ENCODE data around the gene NACC2.
"Not testable (repeated sequence)": the region's sequence is repeated elsewhere in the genome, so short reads cannot be mapped to it uniquely, and the experiment has no call there.

NACC2 gene

GRCh38 chr9:135979547-135980166, 115.4 kb downstream of the NACC2 start:
- no peak for DNase-seq (ENCODE audit: low read depth in 2 of 2)

DNA sequence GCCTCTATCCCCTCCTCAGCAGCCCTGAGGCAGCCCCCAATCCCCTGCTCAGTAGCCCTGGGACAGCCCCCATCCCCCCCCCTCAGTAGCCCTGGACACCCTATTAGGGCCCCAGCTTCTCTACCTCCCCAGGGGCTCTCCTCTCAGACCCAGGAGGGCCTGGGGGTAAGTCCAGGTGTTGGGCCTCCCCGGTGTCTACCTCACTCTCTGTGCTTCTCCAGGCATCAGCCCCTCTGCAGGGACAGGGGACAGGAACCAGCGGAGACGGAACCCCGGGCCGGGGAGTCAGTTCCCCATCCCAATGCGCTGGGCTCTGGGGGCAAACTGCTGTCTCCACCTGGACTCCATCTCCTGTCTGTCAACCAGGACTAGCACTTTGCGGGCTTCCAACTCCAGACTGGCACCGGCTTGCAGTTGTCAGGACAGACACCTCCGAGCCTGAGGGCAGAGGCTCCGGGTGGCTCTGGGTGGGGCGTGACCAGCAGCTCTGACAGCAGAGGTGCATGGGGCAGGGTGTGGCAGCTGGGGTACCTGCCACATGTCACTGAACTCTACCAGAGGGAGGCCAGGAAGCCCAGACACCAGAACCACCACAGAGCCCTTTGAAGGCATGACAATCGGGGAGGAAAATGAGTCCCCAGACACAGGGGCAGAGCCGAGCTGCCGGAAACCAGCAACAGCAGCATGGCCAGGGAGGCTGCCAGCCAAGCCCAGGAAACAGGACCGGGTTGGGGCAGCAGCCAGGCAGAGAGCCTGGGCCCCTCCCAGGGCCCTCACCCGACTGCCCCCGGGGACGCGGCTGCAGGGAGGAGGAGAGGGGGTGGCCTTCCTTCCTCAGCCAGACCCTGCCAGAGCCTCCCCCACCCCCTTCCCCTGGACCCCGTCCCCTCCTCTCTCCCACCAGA, 116.2 kb downstream of the NACC2 start:
- DNase-seq (ENCODE audit: low read depth in 2 of 2), result no peak

DNA sequence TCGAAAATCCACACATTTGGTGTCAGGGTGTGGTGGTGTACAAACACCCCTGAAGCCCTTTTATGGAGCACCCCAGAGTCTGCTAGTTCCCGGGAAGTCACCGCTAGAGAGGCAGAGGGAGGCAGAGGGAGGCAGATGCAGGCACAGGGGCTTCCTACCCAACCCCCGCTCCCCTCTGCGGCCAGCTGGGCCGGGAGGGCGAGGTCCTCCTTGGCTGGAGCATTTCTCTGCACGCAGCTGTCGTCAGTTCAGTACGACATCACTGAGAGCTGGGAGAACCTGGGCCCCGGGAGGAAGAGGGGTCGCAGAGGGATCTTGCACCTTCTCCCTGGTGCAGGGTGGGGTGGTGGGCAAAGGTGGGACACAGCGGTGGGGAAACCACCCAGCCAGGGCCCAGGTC, 118.1 kb downstream of the NACC2 start:
- no peak for DNase-seq (ENCODE audit: low read depth in 2 of 2)

GRCh38 chr9:135976531-135976930, 118.6 kb downstream of the NACC2 start:
- no peak for DNase-seq (ENCODE audit: low read depth in 2 of 2)

DNA sequence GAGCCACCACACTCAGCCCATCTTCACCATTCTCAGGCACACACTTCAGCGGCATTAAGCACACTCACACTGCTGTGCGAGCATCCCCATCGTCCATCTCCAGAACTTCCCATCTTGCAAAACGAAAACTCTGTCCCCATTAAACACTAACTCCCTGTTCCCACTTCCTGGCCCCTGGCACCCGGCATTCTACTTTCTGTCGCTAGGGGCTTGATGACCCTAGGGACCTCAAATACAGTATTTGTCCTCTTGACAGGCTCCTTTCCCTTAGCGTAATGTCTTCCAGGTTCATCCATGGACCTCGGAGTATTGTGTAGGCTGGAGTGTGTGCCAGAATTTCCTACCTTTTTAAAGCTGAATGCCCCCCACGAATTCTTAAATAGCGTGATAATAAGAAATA, 119.3 kb downstream of the NACC2 start:
- DNase-seq (ENCODE audit: low read depth in 2 of 2), result no peak

- DNase-seq (ENCODE audit: low read depth in 2 of 2), result no peak
Measured at GRCh38 chr9:135974220-135974573, 120.9 kb downstream of the NACC2 start.

DNA sequence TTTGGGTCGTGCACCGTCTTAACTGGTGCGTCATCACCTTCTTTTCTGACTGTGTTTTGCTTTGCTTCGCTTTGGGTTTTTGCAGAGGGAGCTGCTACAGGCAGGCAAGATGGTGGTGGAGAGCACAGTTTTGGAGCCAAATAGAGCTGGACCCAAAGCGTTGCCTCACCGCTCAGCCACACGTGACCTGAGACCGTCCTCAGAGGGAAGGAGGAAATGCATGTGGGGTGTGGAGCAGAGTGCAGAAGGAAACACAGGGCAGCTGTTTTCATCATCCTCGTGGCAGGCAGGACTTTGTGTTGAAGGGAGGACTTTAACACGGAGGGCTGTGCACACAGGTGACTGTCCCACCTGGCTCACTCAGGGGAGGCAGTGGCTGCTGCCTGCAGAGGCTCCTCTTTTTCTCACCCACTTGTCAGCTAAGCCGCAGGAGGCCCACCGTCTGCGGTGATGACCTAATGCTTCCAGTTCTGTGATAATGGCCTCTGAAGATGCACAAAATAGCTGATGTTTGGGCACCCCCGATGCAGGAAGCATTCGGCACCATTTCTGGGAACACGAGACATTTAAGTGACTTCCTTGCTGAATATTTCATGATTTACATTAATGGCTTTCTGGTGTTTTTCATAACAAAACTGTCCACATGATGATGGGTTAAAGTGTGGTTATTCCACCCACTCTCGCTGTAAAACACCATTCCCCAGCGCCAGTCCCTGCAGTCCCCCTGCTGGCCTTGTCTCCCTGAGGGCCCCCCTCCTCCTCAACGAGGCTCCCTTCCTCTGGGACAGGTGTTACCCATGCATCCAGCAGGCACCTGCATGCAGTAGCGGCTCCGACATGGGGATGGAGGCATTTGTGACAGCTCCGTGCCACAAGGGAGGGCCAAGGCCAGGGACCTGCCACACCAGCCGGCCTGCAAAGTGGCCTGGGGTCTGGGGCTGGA, 121.5 kb downstream of the NACC2 start:
- no peak for DNase-seq (ENCODE audit: low read depth in 2 of 2)

DNA sequence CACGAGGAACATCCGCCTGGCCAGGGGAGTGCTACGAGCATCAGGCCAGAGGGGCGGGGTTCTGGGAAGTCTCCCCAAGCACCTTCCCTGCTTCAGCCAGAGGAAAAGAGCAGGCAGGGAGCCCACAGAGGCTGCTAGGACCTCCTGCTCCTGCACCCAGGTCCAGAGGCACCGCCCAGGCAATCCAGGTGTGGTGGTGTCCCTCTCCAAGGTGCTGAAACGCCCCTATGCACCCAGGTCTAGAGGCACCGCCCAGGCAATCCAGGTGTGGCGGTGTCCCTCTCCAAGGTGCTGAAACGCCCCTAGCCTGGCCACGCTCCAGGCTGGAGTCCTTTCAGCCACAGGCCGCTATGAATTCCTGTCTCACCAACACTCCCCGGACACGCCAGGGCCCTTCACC, 123.2 kb downstream of the NACC2 start:
- DNase-seq (ENCODE audit: low read depth in 2 of 2), result no peak

- DNase-seq (ENCODE audit: low read depth in 2 of 2), result no peak
Measured at GRCh38 chr9:135971111-135971766, 123.8 kb downstream of the NACC2 start.

DNA sequence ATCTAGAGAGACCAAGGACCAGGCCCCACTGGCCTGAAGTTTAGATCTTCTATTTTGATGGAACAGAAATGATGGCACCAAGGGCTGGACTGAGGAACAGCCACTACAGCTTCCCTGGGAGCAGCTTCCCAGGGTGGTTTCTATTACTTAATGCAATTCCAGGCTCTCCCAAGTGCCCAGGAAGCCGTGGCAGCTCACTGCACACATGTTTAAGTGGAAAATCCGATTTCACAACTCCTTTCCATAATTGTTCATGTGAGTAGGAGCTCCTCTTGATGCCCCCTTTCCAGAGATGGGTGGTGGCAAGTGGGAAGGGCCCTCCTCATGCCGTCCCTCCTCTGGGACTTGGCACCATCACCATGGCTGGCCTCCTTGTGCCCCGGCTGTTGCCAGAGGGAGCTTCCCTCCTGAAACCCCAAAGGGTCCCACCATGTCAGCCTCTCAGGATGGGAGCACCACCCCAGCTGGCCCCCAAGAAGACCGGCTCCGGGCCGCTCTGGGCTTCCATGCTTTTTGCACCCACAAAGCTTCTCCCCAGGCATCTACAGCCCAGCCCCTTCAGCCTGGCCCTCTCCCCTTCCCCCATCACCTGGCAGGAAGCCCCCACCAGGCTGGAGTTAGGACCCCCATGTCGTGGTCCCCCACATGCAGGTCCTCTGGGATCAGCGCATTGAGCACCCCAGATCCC, 124.8 kb downstream of the NACC2 start:
- no peak for DNase-seq (ENCODE audit: low read depth in 2 of 2)

- no peak for DNase-seq (ENCODE audit: low read depth in 2 of 2)
Measured at GRCh38 chr9:135969064-135969683, 125.9 kb downstream of the NACC2 start.

- DNase-seq (ENCODE audit: low read depth in 2 of 2), result no peak
Measured at GRCh38 chr9:135968601-135969000, 126.5 kb downstream of the NACC2 start.

GRCh38 chr9:135968083-135968476, 127.0 kb downstream of the NACC2 start:
- no peak for DNase-seq (ENCODE audit: low read depth in 2 of 2)

DNA sequence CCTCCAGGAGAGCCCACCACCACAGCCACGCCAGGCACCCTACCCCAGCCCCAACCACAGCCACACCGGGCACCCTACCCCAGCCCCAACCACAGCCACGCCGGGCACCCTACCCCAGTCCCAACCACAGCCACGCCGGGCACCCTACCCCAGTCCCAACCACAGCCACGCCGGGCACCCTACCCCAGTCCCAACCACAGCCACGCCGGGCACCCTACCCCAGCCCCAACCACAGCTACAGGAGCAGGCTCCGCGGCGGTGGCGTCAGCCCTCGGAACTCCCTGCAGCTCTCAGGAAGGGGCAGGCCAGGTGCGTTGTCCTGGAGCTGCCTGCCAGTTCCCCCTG, 128.2 kb downstream of the NACC2 start:
- DNase-seq (ENCODE audit: low read depth in 2 of 2), result not testable (repeated sequence)

DNA sequence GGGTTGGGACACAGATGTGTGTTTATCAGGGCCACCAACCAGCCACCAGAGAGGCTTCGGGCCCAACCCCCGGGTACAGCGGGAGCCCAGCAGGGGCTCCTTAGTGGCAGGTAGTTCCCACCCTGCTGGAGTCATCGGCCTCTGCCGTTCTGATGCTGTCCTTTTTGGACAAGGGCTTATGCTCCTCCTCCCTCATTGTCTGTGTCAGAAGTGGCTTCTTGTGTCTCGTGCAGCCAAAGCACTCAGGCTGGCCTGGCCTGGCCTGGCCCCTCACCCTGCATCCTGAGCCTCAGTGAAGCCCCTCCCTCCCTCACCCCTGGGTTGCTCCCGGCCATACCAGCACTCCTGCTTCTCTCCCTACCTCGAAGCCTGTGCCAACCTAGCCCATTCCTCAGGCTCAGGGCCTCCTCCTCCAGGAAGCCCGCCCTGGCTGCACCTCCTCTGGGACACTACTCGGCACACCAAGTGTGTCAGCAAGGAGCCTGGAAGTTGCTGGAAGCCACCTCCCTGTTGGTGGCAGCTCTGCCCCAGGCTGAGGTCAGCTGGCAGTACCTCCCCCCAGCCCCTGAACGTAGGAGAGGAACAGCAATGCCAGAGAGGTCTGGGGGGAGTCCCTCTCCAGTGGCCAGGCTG, 129.8 kb downstream of the NACC2 start:
- no peak for DNase-seq (ENCODE audit: low read depth in 2 of 2)

- no peak for DNase-seq (ENCODE audit: low read depth in 2 of 2)
Measured at GRCh38 chr9:135963938-135964337, 131.2 kb downstream of the NACC2 start.

DNA sequence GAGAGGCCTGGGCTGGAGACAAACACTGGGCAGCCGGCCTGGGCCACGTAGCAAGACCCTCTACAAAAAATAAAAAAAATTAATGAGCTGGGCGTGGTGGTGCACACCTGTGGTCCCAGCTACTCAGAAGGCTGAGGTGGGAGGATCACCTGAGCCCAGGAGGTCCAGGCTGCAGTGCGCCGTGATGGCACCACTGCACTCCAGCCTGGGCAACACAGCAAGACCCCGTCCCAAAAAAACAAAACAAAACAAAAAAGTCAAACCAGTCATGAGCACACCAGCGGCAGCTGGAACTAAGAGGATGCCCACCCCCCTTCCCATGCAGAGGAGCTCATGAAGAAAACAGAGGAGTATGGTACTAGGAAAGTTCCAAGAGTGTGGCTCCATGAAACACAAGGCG, 131.8 kb downstream of the NACC2 start:
- DNase-seq (ENCODE audit: low read depth in 2 of 2), result no peak

GRCh38 chr9:135962696-135963307, 132.3 kb downstream of the NACC2 start:
- no peak for DNase-seq (ENCODE audit: low read depth in 2 of 2)

DNA sequence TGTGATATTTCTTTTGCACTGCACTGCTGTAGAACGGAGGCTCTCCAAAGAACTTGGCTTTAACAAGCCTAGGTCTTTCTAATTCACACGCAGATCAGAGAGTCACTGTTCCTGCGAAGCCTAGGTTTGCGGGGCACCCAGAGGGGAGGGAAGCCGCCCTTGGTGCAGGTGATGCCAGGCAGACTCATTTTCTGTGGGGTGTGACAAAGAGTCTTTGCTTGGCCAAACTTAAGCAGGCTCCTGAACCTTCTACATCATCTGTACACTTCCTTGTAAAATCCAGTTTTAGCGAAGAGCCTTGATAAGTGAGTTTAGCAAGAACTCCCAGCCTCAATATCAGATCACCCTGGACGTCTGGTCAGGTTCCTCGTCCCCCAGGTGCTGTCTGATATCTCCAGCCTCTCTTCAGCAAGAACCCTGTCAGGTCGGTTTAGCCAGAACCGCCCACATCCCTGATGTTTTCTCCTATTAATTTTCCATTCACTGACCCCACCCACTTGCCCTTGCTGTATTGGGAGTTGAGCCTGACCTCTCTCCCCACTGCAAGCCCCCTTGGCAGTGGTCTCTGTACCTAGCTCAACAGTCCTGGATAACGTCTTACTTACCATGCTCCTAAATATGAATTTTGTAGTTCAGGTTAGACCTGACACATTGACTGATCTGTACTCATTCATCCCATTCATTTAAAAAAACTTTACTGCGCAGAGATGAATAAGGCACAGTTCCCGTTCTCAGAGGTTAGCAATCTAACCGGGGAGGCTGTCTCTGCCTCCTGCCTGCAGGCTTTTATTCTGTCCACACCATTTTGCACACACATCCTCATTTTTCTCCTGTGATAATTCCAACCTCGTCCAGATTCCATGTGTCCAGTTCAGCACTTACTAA, 133.0 kb downstream of the NACC2 start:
- DNase-seq (ENCODE audit: low read depth in 2 of 2), result no peak
